MM.1S (cell line): ENCODE measurements around the gene DIP2B.

Experiments used
- DNase-seq: peaks from one replicate; pipeline ENCODE4 v3.0.0-alpha.2; 2015
- H2AFZ ChIP-seq: fragments of 300-600 bp; sonication (generic); 2 replicates; pipeline ENCODE4 v1.6.0; 2016; ENCODE audit warnings: antibody characterized with exemption, low read length
- H3F3A ChIP-seq: fragments of 300-600 bp; sonication (generic); 2 replicates; pipeline ENCODE4 v1.6.1; 2016; ENCODE audit warnings: mild to moderate bottlenecking, antibody characterized with exemption, low read length, moderate library complexity, mixed read lengths; ENCODE audit not compliant: insufficient read depth
- H3K27ac ChIP-seq: fragments of 300-600 bp; sonication (generic); 2 replicates; pipeline ENCODE4 v1.5.1; 2016; ENCODE audit warnings: mild to moderate bottlenecking, low read length
- H3K27me3 ChIP-seq: fragments of 300-600 bp; sonication (generic); replicated peaks from 2 replicates; pipeline ENCODE4 v1.6.0; 2016; ENCODE audit warnings: low read length; ENCODE audit not compliant: insufficient read depth
- H3K36me3 ChIP-seq: fragments of 300-600 bp; sonication (generic); replicated peaks from 2 replicates; pipeline ENCODE4 v1.6.1; 2016; ENCODE audit warnings: mild to moderate bottlenecking, low read length, mixed read lengths; ENCODE audit not compliant: insufficient read depth
- H3K4me1 ChIP-seq: fragments of 300-600 bp; sonication (generic); 2 replicates; pipeline ENCODE4 v1.6.1; 2016; ENCODE audit warnings: low read length, mixed read lengths
- H3K4me2 ChIP-seq: fragments of 300-600 bp; sonication (generic); 2 replicates; pipeline ENCODE4 v1.6.0; 2016; ENCODE audit warnings: low read depth, low read length
- H3K4me3 ChIP-seq: fragments of 300-600 bp; sonication (generic); 2 replicates; pipeline ENCODE4 v1.5.1; 2016; ENCODE audit warnings: low read length, mixed read lengths
- H3K79me2 ChIP-seq: fragments of 300-600 bp; sonication (generic); 2 replicates; pipeline ENCODE4 v1.6.1; 2016; ENCODE audit warnings: mixed run types, low read length, mixed read lengths
- H3K9ac ChIP-seq: fragments of 300-600 bp; sonication (generic); 2 replicates; pipeline ENCODE4 v1.6.1; 2016; ENCODE audit warnings: low read length, mixed read lengths
- H3K9me2 ChIP-seq: fragments of 300-600 bp; sonication (generic); replicated peaks from 2 replicates; pipeline ENCODE4 v1.6.1; 2016; ENCODE audit warnings: mild to moderate bottlenecking, low read length, mixed read lengths; ENCODE audit not compliant: insufficient read depth
- H3K9me3 ChIP-seq: fragments of 300-600 bp; sonication (generic); replicated peaks from 2 replicates; pipeline ENCODE4 v1.6.1; 2016; ENCODE audit warnings: mild to moderate bottlenecking, low read length, mixed read lengths; ENCODE audit not compliant: insufficient read depth
- H4K20me1 ChIP-seq: fragments of 300-600 bp; sonication (generic); 2 replicates; pipeline ENCODE4 v1.6.1; 2016; ENCODE audit warnings: mild to moderate bottlenecking, low read length, moderate library complexity, mixed read lengths; ENCODE audit not compliant: insufficient read depth
- EZH2 ChIP-seq: fragments of 300-600 bp; sonication (generic); optimal IDR thresholded peaks from 2 replicates; pipeline ENCODE3; 2017; ENCODE audit warnings: low read depth, mild to moderate bottlenecking, antibody characterized with exemption, low read length, mixed read lengths
- EZH2phosphoT487 ChIP-seq: fragments of 300-600 bp; sonication (generic); IDR thresholded peaks from 2 replicates; pipeline ENCODE4 v1.6.1; 2018; ENCODE audit warnings: antibody characterized with exemption, low read length
- TF ChIP-seq, protein P1 (sequence below): fragments of 300-600 bp; sonication (generic); IDR thresholded peaks from 2 replicates; pipeline ENCODE4 v1.5.1; 2016; ENCODE audit warnings: antibody characterized with exemption, low read length, mixed read lengths

The DIP2B gene

DNA sequence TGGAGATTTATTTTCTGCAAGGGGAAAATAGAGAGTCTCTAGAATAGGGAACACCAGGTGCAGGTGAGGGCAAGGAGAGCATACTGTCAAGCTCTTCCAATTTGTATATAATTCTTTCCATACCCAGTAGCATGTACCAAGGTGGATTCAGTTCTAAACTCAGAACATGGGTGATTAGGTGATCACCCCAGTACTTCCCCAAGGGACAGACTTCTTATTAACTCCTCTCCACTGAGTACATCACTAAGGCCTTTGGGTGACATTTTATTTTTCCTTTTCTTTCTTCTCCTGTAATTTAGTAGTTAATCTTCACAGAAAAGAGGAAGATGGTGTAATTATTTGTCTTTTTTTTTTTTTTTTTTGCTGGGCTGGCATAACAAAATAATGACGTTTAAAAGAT is 54.2 kb downstream of the DIP2B start:
- H3K4me1 ChIP-seq, result no peaks in the 10 kb centered on the region
- no peaks in the 10 kb centered on the region for H4K20me1 ChIP-seq
- H3K9me3 ChIP-seq, result no peaks in the 10 kb centered on the region
- no peak overlapping the region for H3K27ac ChIP-seq
- DNase-seq, result no peak
- no peak overlapping the region for H2AFZ ChIP-seq
- H3K4me2 ChIP-seq, result no peak overlapping the region
- no peak overlapping the region for H3K4me3 ChIP-seq
- H3K9me2 ChIP-seq, result no peaks in the 10 kb centered on the region
- H3K9ac ChIP-seq, result no peak overlapping the region
- no peaks in the 10 kb centered on the region for H3F3A ChIP-seq
- peaks cover 5% of the 10 kb centered on the region; the same call in 1 of the 2 replicates for H3K79me2 ChIP-seq
- H3K27me3 ChIP-seq, result no peaks in the 10 kb centered on the region
- TF ChIP-seq, protein P1, sequence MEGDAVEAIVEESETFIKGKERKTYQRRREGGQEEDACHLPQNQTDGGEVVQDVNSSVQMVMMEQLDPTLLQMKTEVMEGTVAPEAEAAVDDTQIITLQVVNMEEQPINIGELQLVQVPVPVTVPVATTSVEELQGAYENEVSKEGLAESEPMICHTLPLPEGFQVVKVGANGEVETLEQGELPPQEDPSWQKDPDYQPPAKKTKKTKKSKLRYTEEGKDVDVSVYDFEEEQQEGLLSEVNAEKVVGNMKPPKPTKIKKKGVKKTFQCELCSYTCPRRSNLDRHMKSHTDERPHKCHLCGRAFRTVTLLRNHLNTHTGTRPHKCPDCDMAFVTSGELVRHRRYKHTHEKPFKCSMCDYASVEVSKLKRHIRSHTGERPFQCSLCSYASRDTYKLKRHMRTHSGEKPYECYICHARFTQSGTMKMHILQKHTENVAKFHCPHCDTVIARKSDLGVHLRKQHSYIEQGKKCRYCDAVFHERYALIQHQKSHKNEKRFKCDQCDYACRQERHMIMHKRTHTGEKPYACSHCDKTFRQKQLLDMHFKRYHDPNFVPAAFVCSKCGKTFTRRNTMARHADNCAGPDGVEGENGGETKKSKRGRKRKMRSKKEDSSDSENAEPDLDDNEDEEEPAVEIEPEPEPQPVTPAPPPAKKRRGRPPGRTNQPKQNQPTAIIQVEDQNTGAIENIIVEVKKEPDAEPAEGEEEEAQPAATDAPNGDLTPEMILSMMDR, result no peak
- TF ChIP-seq EZH2phosphoT487 (no peak), EZH2 (no peak)
- H3K36me3 ChIP-seq, result no peaks in the 10 kb centered on the region

DNA sequence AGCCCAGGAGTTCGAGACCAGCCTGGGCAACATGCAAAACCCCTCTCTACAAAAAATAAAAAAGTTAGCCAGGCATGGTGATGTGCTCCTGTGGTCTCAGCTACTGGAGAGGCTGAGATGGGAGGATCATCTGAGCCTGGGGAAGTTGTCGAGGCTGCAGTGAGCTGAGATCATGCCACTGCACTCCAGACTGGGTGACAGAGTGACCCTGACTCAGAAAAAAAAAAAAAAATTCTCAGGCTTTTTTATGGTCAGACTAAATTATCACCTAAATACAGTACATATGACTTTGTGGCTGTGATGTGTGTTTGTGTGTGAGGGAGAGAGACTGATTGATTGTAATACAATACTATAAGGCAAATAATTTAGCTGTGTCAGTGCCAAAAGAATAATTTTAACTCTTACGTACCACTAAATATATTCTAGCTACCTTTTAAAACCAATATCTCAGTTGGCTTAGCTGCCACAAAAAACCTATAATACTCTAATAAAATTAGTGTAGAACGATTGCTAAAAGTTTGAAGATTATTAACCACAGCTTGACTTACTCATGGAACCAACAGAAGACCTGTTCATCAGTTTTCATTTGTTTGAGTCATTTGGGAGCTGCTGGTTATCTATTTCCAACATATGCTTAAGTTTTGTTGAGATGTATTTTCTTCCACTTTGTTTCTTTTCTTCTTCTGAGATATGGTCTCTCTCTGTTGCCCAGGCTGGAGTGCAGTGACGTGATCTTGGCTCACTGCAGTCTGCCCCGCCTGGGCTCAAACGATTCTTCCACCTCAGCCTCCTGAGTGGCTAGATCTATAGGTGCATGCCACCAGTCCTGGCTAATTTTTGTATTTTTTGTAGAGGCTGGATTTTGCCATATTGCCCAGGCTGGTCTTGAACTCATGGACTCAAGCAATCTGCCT is 58.0 kb downstream of the DIP2B start:
- Histone ChIP-seq H3F3A (no peaks in the 10 kb centered on the region), H3K79me2 (peaks cover 8% of the 10 kb centered on the region), H3K27me3 (no peaks in the 10 kb centered on the region), H4K20me1 (no peaks in the 10 kb centered on the region), H3K27ac (no peak overlapping the region), H3K4me3 (no peak overlapping the region), H3K36me3 (no peaks in the 10 kb centered on the region), H3K9me3 (no peaks in the 10 kb centered on the region), H3K9ac (no peak overlapping the region), H2AFZ (no peak overlapping the region), H3K9me2 (no peaks in the 10 kb centered on the region), H3K4me1 (peaks cover 5% of the 10 kb centered on the region; the same call in 1 of the 2 replicates), H3K4me2 (no peak overlapping the region)
- no peak for DNase-seq
- TF ChIP-seq EZH2 (no peak), EZH2phosphoT487 (no peak)
- TF ChIP-seq, protein P1, result no peak

DNA sequence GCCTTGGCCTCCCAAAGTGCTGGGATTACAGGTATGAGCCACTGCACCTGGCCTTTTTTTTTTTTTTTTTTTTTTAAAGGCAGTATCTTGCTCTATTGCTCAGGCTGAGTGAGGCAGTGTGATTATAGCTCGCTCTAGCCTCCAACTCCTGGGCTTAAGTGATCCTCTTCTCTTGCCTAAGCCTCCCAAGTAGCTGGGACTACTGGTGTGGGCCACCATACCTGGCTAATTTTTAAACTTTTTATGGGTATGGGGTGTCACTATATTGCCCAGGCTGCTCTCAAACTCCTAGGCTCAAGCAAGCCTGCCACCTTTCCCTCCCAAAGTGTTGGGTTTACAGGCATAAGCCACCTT is 58.6 kb downstream of the DIP2B start:
- H3K4me3 ChIP-seq, result no peak overlapping the region
- TF ChIP-seq EZH2, result no peak
- TF ChIP-seq EZH2phosphoT487, result no peak
- TF ChIP-seq, protein P1, result no peak
- no peak overlapping the region for H3K4me2 ChIP-seq
- H2AFZ ChIP-seq, result no peak overlapping the region
- H3K27me3 ChIP-seq, result no peaks in the 10 kb centered on the region
- no peaks in the 10 kb centered on the region for H4K20me1 ChIP-seq
- H3K79me2 ChIP-seq, result peaks cover 13% of the 10 kb centered on the region
- H3K9ac ChIP-seq, result no peak overlapping the region
- DNase-seq, result no peak
- H3K9me2 ChIP-seq, result no peaks in the 10 kb centered on the region
- no peaks in the 10 kb centered on the region for H3F3A ChIP-seq
- no peaks in the 10 kb centered on the region for H3K36me3 ChIP-seq
- peaks cover 11% of the 10 kb centered on the region for H3K4me1 ChIP-seq
- no peaks in the 10 kb centered on the region for H3K9me3 ChIP-seq
- H3K27ac ChIP-seq, result no peak overlapping the region
